GM12878 (cell line): Measurements from ENCODE around the gene CCR7. TPM values are rescaled to one million over a fixed set of nuclear protein-coding genes. Genes with fewer than 3 reads are reported as not detected.

ENCODE experiments used
- CREM ChIP-seq: IDR thresholded peaks from 2 replicates; pipeline ENCODE4 v1.6.1; 2014; ENCODE audit warnings: antibody characterized with exemption, low read depth
- E2F8 ChIP-seq: fragments of 450-650 bp; IDR thresholded peaks from 2 replicates; pipeline ENCODE4 v1.6.1; 2018; ENCODE audit warnings: mild to moderate bottlenecking, low read depth, moderate library complexity; ENCODE audit not compliant: partially characterized antibody
- EGR1 ChIP-seq, 2 experiments: IDR thresholded peaks; 1 replicate in 1 of 2; 2 replicates in 1 of 2; pipeline ENCODE4 v1.6.1; 2011 to 2012; ENCODE audit warnings: low read depth in 2 of 2, low read length in 2 of 2, borderline replicate concordance in 1 of 2, mild to moderate bottlenecking in 1 of 2, moderate library complexity in 1 of 2
- ESRRA ChIP-seq: IDR thresholded peaks from 2 replicates; pipeline ENCODE4 v1.6.1; 2012; ENCODE audit warnings: mild to moderate bottlenecking, low read length, improper control_type of control experiment
- IRF4 ChIP-seq: IDR thresholded peaks from 2 replicates; pipeline ENCODE4 v1.6.1; 2011; ENCODE audit warnings: low read depth, low read length
- MLLT1 ChIP-seq: fragments of 450-650 bp; IDR thresholded peaks from 2 replicates; pipeline ENCODE4 v1.6.1; 2016; ENCODE audit warnings: mild to moderate bottlenecking
- MYB ChIP-seq: fragments of 150-350 bp; IDR thresholded peaks from 2 replicates; pipeline ENCODE4 v1.6.1; 2014; ENCODE audit warnings: mild to moderate bottlenecking, low read depth, low read length, borderline replicate concordance
- NFYB ChIP-seq: IDR thresholded peaks from 2 replicates; pipeline ENCODE4 v1.6.1; 2011; ENCODE audit warnings: low read depth, mild to moderate bottlenecking, low read length, improper control_type of control experiment, moderate library complexity; ENCODE audit not compliant: insufficient read depth
- NR2C1 ChIP-seq: fragments of 450-650 bp; IDR thresholded peaks from 2 replicates; pipeline ENCODE4 v1.6.1; 2017; ENCODE audit warnings: antibody characterized with exemption, mild to moderate bottlenecking, moderate library complexity
- SIX5 ChIP-seq: IDR thresholded peaks from 2 replicates; pipeline ENCODE4 v1.6.1; 2011; ENCODE audit warnings: mild to moderate bottlenecking, low read depth, low read length, moderate library complexity; ENCODE audit not compliant: severe bottlenecking
- SP1 ChIP-seq: IDR thresholded peaks from one replicate; pipeline ENCODE4 v1.6.1; 2011; ENCODE audit warnings: low read depth, low read length
- SPI1 ChIP-seq: IDR thresholded peaks from 2 replicates; pipeline ENCODE4 v1.6.1; 2011; ENCODE audit warnings: low read depth, mild to moderate bottlenecking, low read length, moderate library complexity, borderline replicate concordance; ENCODE audit not compliant: insufficient read depth
- SREBF2 ChIP-seq: IDR thresholded peaks from 2 replicates; pipeline ENCODE4 v1.6.1; 2012; ENCODE audit warnings: mild to moderate bottlenecking, low read length
- TBL1XR1 ChIP-seq: IDR thresholded peaks from 2 replicates; pipeline ENCODE4 v1.6.1; 2012; ENCODE audit warnings: low read depth, low read length, improper control_type of control experiment
- USF1 ChIP-seq: IDR thresholded peaks from 2 replicates; pipeline ENCODE4 v1.6.1; 2011; ENCODE audit warnings: borderline replicate concordance, low read depth, mild to moderate bottlenecking, moderate library complexity, mixed read lengths, low read length; ENCODE audit not compliant: insufficient read depth; ENCODE audit errors: extremely low read length
- ZBTB11 ChIP-seq: fragments of 450-650 bp; formaldehyde crosslinking; IDR thresholded peaks from 2 replicates; pipeline ENCODE4 v1.5.0; 2022; ENCODE audit warnings: mild to moderate bottlenecking, missing genetic modification characterization
- ZBTB33 ChIP-seq: fragments of 450-650 bp; IDR thresholded peaks from 2 replicates; pipeline ENCODE4 v1.6.1; 2017; ENCODE audit warnings: mild to moderate bottlenecking
- ZNF217 ChIP-seq: fragments of 450-650 bp; IDR thresholded peaks from 2 replicates; pipeline ENCODE4 v1.6.1; 2017; ENCODE audit warnings: antibody characterized with exemption, mild to moderate bottlenecking
- polyA plus RNA-seq, 11 experiments: library from polyadenylated mRNA; depleted of rRNA in 4 of 11; unstranded in 6 of 11; stranded (reverse) in 5 of 11; fragments of >200 nt; fragmentation: Nextera tagmentation in 4 of 11; fragmentation: Illumina TruSeq in 1 of 11; extraction: Ambion mirVana in 4 of 11; extraction: Trizol in 1 of 11; gene quantifications; 1 replicate in 1 of 11; 2 replicates in 10 of 11; pipeline versions ENCODE4 v1.2.1 to v1.2.3, GENCODE V29; 2011 to 2016; ENCODE audit warnings: inconsistent platforms in 2 of 11, missing spikeins in 2 of 11, low read depth in 1 of 11
- total RNA-seq, 4 experiments: library from RNA; depleted of rRNA in 3 of 4; stranded (reverse); fragments of >200 nt in 3 of 4; fragmentation: Illumina TruSeq in 1 of 4; extraction: Trizol in 1 of 4; gene quantifications; 2 replicates each; pipeline versions ENCODE4 v1.2.1 to v1.2.3, GENCODE V29; 2013 to 2021

Gene CCR7
- total and polyA plus RNA-seq, 10 of the 15 experiments (the other 5 are each of a cell fraction or from before 2014, with no cell fraction given), result 131 to 1,171 (median 260) TPM

- TF ChIP-seq ZBTB11 (CRISPR knock-in tag) (0 out of 2 replicates have a peak, but pooled peaks have one; percentile 36), E2F8 (no peak), CREM (0 out of 2 replicates have a peak, but pooled peaks have one; percentile 40), SPI1 (no peak), USF1 (no peak), ZBTB33 (no peak), SIX5 (no peak), MYB (peak; percentile 80), MLLT1 (peak; percentile 67), ESRRA (no peak), TBL1XR1 (peak; percentile 40), EGR1 (IDR thresholded peaks at IDR 0.05; ENCODE audit: borderline replicate concordance in 1 of 2, low read depth in 2 of 2, low read length in 2 of 2) (0 out of 3 replicates have a peak, but pooled peaks of 1 of the 2 experiments have one; percentile 35), NFYB (no peak), IRF4 (no peak), NR2C1 (no peak), SP1 (no peak), ZNF217 (no peak), SREBF2 (no peak)
These were observed 1.8 kb downstream of the CCR7 start (continued) for GRCh38 chr17:40563220-40564052.
